HL-60/S4 treated with retinoic acid at 250 ng/mL for 4 days and 3 days (cell line): ENCODE data around the gene FOLR3.
"Not testable (repeated sequence)": the region's sequence is repeated elsewhere in the genome, so short reads cannot be mapped to it uniquely, and the experiment has no call there.

Experiments used
- in situ Hi-C: fragments of 300-500 bp; cut with MboI; formaldehyde crosslinking; loops from 2 replicates; pipeline ENCODE4 v1.7.0; 2022; ENCODE audit warnings: low sequenced_read_pairs

The FOLR3 gene

DNA sequence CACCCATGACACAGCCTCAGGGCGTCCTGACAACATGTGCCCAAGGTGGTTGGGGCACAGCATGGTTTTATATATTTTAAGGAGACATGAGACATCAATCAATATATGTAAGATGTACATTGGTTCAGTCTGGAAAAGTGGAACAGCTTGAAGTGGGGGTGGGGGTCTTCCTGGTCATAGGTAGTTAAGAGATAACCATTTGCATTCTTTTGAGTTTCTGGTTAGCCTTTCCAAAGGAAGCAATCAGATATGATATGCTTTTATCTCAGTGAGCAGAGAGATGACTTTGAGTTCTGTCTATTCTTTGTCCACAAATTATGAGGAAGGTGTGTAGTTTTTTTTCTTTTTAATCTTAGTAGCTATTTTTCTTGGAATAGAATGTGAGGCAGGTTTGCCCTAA, 12.9 kb upstream of the FOLR3 start:
- in situ Hi-C loops = no loop called here

DNA sequence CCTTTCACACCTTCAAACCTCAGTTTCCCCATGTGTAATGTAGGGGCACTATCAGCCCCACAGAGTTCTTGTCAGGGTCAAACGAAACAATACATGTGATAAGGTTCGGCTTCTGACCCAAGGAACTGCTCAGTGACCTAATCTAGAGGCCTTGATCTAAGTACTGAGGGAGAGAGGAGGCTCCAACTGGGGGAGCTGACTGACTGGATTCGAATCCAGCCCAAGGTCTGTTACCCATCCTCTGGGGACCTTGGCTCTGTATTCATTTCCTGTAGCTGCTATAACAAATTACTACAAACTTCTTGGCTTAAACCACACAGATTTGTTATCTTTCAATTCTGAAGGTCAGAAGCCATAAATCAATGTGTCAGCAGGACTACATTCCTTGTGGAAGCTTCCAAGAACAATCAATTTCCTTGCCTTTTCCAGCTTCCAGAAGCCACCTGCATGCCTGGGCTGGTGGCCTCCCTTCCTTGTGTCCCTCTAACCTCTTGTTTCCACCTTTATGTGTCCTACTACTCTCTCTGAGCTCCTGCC, 12.3 kb upstream of the FOLR3 start:
- in situ Hi-C loops = no loop called here

DNA sequence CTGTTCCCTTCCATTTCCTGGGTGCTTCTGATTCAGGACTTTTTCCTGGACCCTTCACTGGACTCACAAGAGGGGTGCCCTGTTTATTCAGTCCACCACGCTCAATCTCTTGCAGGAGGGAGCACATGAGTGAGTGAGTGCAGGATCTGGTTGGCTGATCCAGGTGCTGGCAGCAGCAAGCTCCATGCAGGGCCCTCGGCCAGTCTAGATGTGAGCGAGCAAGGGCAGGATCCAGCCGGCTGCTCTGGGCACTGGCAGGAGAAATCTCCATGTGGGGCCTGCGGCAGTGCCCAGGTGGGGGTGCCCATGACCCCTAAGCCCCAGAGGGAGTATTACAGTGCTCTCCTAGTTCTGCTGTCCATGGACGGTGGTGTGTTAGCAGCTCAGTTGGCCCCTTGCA, 11.5 kb upstream of the FOLR3 start:
- in situ Hi-C loops = no loop called here

DNA sequence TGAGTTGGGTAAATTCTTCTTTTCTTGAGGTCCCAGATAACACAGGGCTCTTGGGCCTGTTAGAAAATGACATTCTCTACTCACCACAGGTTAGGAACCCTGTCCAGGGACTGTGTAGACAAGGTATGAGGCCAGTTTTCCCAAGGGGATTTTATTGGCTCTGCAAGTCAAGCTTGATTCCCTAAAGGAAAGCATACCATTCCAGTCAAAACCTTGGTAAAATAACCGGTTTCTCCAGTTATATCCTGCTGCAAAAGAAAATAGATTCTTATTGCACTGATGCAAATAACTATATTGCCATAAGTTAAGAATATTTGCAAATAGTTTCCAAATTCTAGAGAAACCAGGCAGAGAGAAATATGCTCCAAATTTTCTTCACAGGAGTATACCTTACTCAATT, 9.6 kb upstream of the FOLR3 start:
- in situ Hi-C loops = no loop called here

DNA sequence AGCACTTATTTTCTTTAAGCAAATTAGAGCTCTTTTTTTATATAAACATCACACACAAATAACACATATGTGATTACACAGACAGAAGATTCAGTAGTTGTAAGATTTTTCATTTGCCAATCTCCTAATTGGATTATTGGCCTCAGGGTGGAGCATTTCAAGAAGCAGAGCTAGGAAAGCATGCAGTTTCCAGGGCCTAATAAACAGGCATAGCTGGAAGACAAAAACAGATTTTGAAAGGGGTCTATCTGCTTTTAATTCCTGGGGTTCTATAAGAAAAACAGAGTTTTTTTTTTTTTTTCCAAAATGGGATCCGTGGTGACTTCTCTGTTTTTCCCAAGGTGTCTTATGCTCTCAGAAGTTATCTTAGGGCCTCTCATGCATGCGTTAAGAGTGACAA, 7.6 kb upstream of the FOLR3 start:
- in situ Hi-C loops = no loop called here

DNA sequence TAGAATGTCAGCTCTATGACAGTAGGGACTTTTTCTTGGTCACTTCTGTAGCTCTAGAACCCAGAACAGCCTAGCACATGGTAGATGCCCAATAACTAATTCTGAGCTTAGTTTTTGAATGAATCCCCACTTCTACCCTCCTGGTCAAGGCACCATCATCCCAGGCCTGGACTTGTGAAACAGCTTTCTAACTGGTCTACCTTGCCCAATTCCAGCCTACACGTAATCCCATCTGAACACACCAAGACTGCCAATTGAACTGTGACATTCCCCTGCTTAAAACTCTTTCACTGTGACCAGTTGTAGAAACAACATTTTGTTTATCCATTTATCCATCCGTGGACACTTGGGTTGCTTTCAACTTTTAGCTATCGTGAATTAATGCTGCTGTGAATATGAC, 6.1 kb upstream of the FOLR3 start:
- in situ Hi-C loops = no loop called here

DNA sequence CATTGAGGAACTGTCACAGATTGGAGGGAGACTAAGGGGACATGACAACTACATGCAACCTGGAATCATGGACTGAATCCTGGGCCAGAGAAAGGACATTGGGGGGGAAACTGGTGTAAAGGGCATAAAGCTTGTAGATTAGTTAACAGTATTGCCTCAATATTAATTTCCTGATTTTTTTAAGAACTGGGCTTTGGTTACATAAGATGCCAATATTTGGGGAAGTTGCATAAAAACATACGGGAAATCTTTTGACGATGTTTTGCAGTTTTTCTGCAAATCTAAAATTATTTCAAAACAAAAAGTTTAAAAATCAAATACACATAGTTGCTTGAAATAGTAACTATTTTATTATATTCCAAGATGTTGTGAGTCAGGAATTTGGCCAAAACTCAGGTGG, 2.9 kb upstream of the FOLR3 start:
- in situ Hi-C loops = no loop called here

DNA sequence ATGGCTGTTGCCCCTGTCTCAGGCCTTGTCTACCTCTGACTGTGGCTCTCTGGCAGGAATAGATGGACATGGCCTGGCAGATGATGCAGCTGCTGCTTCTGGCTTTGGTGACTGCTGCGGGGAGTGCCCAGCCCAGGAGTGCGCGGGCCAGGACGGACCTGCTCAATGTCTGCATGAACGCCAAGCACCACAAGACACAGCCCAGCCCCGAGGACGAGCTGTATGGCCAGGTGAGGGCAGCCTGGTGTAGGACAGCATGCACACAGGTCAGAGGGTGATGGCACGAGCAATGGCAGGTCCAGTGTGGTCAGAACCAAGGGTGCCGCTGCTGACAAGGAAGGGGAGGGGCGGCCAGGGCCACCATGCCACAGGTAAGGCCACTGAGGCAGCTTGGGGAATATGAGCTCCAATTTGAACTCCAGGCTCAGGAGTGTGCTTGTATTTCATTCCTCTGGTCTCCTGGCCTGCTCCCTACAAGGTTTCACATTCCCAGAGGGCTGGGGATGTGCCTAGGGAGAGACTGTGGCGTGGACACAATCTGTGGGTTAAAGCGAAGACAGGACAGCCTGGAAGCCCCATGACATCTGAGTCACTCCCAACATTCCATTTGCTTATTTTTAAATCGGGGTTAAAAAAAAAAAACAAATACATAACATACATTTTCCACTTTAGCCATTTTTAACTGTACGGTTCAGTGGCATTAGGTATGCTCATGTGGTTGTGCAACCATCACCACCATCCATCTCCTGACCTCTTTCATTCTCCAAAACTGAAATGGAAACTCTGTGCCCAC, 562 bp downstream of the FOLR3 start:
- in situ Hi-C loops = no loop called here

DNA sequence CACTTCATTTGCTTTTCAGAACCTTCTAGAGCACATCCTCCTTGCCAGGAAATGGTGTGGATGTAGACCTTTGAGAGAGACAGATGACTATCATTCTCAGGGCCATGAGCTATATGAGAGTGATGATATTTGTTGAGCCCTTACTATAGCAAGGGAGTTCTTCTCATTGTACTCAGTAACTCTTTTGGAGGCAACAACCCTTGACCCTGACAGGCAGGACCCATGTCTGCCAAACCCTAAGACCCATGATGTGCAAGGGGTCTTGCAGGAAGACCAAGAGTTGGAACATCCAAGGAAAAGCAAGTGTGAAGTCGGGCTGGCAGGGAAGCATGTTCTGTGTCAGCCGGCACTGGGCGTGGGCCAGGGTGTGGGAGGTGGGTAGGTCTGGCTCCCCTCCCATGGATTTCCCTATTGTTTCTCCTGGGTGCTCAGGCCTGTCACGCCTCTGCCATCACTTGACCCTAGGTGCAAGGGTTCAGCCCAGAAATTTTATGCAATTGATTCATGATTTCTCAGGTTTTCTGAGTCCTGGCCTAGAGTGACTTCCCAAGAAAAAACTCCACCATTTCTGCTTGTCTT, 1.2 kb downstream of the FOLR3 start:
- in situ Hi-C loops = no loop called here

DNA sequence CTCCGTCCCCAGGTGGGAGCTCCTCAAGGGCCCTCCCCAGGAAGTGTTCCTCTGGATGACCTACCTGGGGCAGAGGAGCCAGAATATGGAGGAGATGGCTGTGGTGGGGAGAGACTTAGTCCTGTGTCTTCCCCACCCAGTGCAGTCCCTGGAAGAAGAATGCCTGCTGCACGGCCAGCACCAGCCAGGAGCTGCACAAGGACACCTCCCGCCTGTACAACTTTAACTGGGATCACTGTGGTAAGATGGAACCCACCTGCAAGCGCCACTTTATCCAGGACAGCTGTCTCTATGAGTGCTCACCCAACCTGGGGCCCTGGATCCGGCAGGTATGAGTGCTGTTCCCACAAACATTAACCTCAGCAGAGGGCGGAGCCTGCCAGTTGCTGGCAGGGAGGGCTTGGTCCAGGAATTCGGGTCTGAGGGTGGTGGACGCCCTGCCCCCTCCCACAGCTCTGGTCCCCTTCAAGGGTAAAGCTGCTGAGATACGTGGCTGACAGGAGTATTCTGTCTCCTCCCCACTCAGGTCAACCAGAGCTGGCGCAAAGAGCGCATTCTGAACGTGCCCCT, 3.4 kb downstream of the FOLR3 start:
- in situ Hi-C loops = no loop called here

DNA sequence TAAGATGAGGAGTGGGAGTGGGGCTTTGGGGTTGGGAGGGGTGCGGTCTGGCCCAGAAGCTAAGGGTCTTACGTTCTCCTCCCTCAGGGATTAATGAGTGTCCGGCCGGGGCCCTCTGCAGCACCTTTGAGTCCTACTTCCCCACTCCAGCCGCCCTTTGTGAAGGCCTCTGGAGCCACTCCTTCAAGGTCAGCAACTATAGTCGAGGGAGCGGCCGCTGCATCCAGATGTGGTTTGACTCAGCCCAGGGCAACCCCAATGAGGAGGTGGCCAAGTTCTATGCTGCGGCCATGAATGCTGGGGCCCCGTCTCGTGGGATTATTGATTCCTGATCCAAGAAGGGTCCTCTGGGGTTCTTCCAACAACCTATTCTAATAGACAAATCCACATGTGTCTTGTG, 4.0 kb downstream of the FOLR3 start:
- in situ Hi-C loops = no loop called here

DNA sequence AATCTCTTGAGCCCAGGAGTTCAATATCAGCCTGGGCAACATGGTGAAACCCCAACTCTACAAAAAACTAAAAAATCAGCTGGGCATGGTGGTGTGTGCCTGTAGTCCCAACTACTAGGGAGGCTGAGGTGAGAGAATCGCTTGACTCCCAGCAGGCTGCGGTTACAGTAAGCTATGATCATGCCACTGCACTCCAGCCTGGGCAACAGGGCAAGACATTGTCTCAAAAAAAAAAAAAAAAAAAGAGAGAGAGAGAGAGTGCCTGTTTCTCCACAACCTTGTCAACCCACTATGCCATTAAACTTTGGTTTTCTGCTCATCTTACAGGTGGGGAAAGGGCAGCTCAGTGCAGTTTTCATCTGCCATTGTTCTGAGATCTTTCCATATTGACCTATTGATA, 5.1 kb downstream of the FOLR3 start:
- in situ Hi-C loops = no loop called here

DNA sequence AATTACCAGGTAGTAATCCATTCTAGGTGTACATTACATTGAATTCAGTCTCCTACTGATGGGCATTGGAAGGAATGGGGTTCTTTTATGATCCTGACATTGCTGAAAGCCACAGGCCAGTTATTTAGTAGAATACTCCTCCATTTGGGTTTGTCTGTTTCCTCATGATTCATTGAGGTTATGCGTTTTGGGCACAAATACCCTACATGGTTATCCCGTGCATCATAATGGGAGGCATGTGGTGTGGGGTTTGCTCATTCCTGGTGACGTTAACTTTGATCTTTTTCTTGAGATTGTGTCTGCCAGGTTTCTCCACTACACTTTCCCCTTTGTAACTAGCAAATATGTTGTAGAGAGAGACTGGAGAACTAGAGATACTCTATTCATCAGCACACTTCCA, 5.5 kb downstream of the FOLR3 start:
- in situ Hi-C loops = no loop called here

DNA sequence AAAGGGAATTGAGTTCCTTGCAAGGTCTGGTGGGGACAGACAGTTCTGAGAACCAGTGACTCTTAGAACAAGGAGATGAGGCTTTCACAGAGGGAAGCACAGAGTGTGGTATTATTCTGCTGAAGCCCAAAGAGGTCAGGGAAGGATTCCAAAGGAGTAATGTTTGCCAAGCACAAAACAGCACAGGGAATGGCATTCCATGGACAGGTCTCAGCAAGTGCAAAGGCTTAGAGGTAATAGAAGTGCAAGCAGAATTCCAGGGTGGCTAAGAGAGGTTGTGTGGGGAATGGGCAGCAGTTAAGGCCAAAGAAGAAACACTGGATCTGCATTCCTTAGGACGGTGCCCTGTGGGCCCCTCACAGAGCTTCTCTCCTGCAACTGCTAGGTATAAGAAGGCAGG, 6.6 kb downstream of the FOLR3 start:
- in situ Hi-C loops = not testable (repeated sequence)

DNA sequence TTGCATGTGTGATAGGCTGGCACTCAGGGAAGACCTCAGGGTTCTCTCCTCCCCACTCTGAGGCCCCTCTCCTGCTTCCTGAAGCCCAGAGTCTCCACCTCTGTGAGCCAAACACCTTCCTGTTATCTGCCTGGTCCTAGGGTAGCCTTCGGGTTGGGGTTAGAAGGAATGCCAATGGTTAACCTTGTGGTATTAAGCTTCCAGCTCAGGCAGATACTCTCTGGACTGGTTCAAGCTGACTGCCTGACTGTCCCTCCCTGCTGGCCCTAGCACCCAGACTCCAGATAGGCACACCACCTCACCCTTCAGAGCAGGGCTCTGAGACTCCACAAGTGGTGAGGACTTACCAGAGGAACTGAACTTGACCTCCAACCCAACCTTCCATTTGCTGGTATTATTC, 7.0 kb downstream of the FOLR3 start:
- in situ Hi-C loops = not testable (repeated sequence)

DNA sequence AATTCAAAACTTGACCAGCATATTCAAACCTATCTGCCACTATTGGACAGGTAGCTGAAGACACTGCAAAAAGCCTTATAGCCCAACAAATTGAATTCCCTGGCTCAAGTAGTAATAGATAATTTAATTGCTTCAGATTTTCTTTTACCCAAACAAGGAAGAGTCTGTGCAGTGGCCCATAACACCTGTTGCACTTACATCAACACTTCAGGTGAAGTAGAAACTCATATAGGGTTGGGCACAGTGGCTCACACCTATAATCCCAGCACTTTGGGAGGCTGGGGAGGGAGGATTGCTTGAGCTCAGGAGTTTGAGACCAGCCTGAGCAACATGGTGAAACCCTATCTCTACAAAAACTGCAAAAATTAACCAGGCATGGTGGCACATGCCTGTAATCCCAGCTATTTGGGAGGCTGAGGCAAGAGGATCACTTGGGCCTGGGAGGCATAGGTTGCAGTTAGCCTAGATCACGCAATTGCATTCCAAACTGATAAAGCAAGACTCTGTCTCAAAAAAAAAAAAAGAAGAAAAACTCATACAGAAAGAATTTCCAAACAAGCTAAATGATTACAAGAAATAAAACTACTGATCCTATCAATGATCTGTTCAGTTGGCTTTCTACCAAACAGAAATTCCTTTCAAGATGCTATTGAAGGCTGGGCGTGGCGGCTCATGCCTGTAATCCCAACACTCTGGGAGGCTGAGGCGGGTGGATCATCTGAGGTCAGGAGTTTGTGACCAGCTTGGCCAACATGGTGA, 9.5 kb downstream of the FOLR3 start:
- in situ Hi-C loops = loop anchor here (5.0 kb wide), 1 partner anchor 38 kb away; the partner anchor contains the start of gene TOMT

DNA sequence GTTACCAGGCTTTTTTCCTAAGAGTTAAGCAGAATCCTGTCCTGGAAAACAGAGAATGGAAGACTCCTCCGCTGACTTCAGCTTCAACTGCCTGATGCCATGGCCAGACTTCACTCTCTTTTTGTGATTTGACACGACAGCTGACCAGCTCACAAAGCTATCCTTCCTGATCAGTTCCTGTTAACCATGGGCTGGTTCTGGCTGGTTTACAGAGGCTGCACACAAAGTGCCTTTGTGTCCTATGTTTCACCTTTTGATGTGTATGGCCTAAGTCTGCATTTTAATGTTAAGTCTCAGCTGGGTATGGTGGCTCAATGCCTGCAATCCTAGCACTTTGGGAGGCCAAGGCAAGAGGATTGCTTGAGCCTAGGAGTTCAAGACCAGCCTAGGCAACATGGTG, 11.1 kb downstream of the FOLR3 start:
- in situ Hi-C loops = loop anchor here (5.0 kb wide), 1 partner anchor 39 kb away; the partner anchor contains the start of gene TOMT

DNA sequence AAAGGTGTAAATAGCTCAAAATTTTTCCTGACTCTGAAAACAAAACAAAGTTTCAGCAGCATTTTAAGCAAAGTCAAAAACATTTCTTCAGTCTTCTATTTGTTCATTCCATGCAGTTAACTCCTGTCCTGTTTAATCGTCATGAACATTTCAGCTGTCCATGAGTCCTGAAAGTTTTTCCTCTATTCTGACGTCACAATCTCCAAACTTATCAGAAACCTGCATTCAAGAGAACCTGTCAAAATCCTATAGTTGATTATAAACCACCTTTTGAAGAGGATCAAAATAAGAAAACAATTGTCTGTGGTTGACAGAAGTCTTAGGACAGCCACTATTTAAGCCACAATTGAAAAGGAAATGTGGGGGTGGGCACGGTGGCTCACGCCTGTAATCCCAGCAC, 15.4 kb downstream of the FOLR3 start:
- in situ Hi-C loops = no loop called here

DNA sequence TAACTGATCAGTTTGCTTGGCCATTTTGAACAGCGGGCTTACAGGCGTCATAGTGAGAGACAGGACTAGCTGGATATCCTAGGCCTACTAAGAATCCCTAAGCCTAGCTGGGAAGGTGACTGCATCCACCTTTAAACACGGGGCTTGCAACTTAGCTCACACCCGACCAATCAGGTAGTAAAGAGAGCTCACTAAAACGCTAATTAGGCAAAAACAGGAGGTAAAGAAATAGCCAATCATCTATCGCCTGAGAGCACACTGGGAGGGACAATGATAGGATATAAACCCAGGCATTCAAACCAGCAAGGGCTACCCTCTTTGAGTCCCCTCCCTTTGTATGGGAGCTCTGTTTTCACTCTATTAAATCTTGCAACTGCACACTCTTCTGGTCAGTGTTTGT, 18.3 kb downstream of the FOLR3 start:
- in situ Hi-C loops = not testable (repeated sequence)

DNA sequence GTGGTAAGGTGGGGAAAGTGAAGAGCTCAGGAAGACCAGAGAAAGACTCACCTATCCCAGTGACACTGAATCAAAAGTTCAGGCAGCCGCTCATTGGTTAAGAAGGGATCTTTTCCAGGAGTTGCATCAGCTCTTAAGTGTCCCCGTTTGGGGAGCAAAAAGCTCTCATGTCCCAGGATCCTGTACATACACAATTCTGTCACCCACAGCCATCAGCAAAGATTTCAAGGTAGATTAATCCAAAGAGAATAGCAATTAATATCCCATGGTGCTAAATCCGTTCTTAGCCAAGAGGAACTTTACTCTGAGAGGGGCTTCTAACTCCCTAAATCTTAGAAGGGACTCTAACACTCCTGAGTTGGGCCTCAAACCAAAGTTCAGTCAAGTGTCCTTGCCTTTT, 19.3 kb downstream of the FOLR3 start:
- in situ Hi-C loops = no loop called here

DNA sequence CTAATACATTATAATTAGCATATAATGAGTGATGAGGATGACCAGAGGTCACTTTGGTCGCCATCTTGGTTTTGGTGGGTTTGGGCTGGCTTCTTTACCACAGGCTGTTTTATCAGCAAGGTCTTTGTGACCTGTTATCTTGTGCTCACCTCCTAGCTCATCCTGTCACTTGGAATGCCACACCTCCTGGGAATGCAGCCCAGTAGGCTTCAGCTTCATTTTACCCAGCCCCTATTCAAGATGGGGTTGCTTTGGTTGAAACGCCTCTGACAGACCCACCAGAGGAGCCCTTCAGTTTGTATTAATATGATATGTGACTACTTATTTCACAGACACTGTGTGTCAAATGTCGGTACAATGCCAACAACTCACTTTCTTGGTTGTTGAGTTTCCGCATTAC, 20.2 kb downstream of the FOLR3 start:
- in situ Hi-C loops = no loop called here
